ENCODE data around the gene N4BP2. TPM values are rescaled to one million over a fixed set of nuclear protein-coding genes. Genes with fewer than 3 reads are reported as not detected.
A peak's percentile ranks its signal among the peaks of the same experiment; 100 is the strongest.

The N4BP2 gene
- total and polyA plus RNA-seq, 2 of the 8 experiments (the other 6 are each of a cell fraction or from before 2014, with no cell fraction given) = 4.4 to 44.7 TPM

DNA sequence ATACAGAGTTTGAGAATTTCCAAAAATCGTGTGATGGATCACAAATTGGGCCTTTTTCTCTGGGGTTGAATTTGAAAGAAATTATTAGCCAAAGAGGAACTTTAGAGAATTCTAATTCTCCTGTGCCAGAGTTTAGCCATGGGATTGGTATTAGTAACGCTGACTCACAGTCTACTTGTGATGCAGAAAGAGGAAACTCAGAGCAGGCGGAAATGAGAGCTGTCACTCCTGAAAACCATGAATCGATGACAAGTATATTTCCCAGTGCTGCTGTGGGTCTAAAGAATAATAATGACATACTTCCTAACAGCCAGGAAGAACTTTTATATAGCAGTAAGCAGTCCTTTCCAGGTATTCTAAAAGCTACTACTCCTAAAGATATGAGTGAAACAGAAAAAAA is 64.9 kb downstream of the N4BP2 start:
- Histone ChIP-seq H2BK15ac (ENCODE audit: low read length) (no peak overlapping the region), H3K9ac (replicated peaks in 1 of 4; ENCODE audit: extremely low read depth in 1 of 4, low read depth in 3 of 4, low read length in 3 of 4) (no peak overlapping the region), H3K9me3 (ENCODE audit: insufficient read depth in 2 of 2, low read depth in 1 of 2, low read length in 1 of 2) (no peaks in the 10 kb centered on the region), H4K20me1 (replicated peaks in 1 of 2; ENCODE audit: control insufficient read depth in 1 of 2, insufficient read depth in 2 of 2, low read length in 2 of 2) (peaks cover 0 to 1% of the 10 kb centered on the region in 2 experiments), H4K91ac (replicated peaks; ENCODE audit: insufficient read length, low read length) (no peak overlapping the region), H2BK20ac (ENCODE audit: low read length) (no peak overlapping the region), H2AFZ (ENCODE audit: low read length) (no peak overlapping the region), H3K4ac (replicated peaks; ENCODE audit: insufficient read length, low read depth, low read length) (no peak overlapping the region), H3K79me1 (ENCODE audit: low read depth, low read length) (no peaks in the 10 kb centered on the region; the same call in 1 of the 2 replicates), H3K27me3 (replicated peaks in 1 of 4; ENCODE audit: control insufficient read depth in 3 of 4, extremely low read depth in 1 of 4, insufficient read depth in 3 of 4, low read length in 3 of 4) (no peaks in the 10 kb centered on the region), H2BK12ac (ENCODE audit: low read depth, low read length) (no peak overlapping the region), H3K23ac (ENCODE audit: insufficient read length) (no peak overlapping the region), H2BK5ac (ENCODE audit: low read depth, low read length) (no peak overlapping the region), H3K36me3 (ENCODE audit: control insufficient read depth in 2 of 4, insufficient read depth in 4 of 4, low read length in 3 of 4) (peaks cover 0 to 43% (median 7%) of the 10 kb centered on the region in 4 experiments; a peak in 4 of 8 replicates), H3K4me1 (replicated peaks in 1 of 4; ENCODE audit: control insufficient read depth in 3 of 4, insufficient read depth in 4 of 4, low read length in 3 of 4) (peaks cover 0 to 3% (median 1%) of the 10 kb centered on the region in 4 experiments; a peak in 3 of 7 replicates), H3K23me2 (ENCODE audit: low read depth, low read length) (no peaks in the 10 kb centered on the region), H3K56ac (replicated peaks; ENCODE audit: insufficient read length, low read depth, low read length) (no peak overlapping the region), H3K4me3 (ENCODE audit: extremely low read depth in 1 of 4, insufficient read depth in 2 of 4, low read depth in 3 of 4, low read length in 4 of 4) (no peak overlapping the region), H4K8ac (ENCODE audit: extremely low read depth, insufficient read depth, low read length) (no peak overlapping the region), H2AK5ac (ENCODE audit: low read depth, low read length) (no peak overlapping the region), H3K14ac (ENCODE audit: insufficient read length) (no peak overlapping the region), H2BK120ac (replicated peaks; ENCODE audit: low read depth, low read length) (no peak overlapping the region), H3K18ac (ENCODE audit: extremely low read depth, low read length) (no peak overlapping the region), H4K5ac (ENCODE audit: insufficient read length, low read depth, low read length) (no peak overlapping the region), H3K4me2 (ENCODE audit: insufficient read depth in 1 of 2, low read depth in 2 of 2, low read length in 2 of 2) (no peak overlapping the region), H3K79me2 (ENCODE audit: control insufficient read depth in 1 of 2, insufficient read depth in 2 of 2, low read length in 2 of 2) (no peaks in the 10 kb centered on the region), H3K27ac (ENCODE audit: low read depth, low read length) (no peak overlapping the region)
- POLR2A ChIA-PET (ENCODE audit: partially characterized antibody) = interaction anchor here (1.3 to 1.7 kb wide), 2 partner anchors 16 to 65 kb away, joined by 3 to 6 read pairs; partner anchors contain the start of gene N4BP2
- DNase-seq (ENCODE audit: low read depth in 1 of 2, low spot score in 2 of 2) (no peak), FAIRE-seq (peak; percentile 32)
- CTCF ChIA-PET (ENCODE audit: partially characterized antibody) = interaction anchor here (0.9 kb wide), 1 partner anchor 146 kb away, joined by 3 read pairs; no protein-coding TSS in a partner anchor
- WGBS, 2 experiments (ENCODE audit: extremely low coverage in 1 of 2, insufficient coverage in 1 of 2, insufficient read length in 1 of 2, insufficient replicate concordance in 2 of 2, low coverage in 1 of 2, low lambda C conversion rate in 2 of 2, missing lambda C conversion rate in 1 of 2) = 73% methylated on average over 4 of the region's 4 CpGs; no CpG with 5 or more reads in 1 of the 2 experiments
- TF ChIP-seq NANOG (IDR thresholded peaks at IDR 0.05; ENCODE audit: insufficient read depth, low read depth, low read length, poor library complexity, severe bottlenecking) = no peak
